H9 (cell line): ENCODE data around the gene COMT. TPM values are rescaled to one million over a fixed set of nuclear protein-coding genes. Genes with fewer than 3 reads are reported as not detected.

Experiments used
- DNase-seq: peaks from one replicate; pipeline ENCODE4 v3.0.0-alpha.2; 2017
- H2AFZ ChIP-seq: one replicate; pipeline ENCODE4 v1.6.1; 2013; ENCODE audit warnings: mild to moderate bottlenecking, low read length, control low read depth, moderate library complexity
- H2AK5ac ChIP-seq: 2 replicates; pipeline ENCODE4 v1.6.1; 2013; ENCODE audit warnings: low read length, control low read depth, mixed read lengths; ENCODE audit not compliant: insufficient read length
- H2BK120ac ChIP-seq: one replicate; pipeline ENCODE4 v1.6.1; 2013; ENCODE audit warnings: low read depth, mild to moderate bottlenecking, low read length, control low read depth, inconsistent platforms; ENCODE audit not compliant: poor library complexity, severe bottlenecking
- H2BK12ac ChIP-seq: 2 replicates; pipeline ENCODE4 v1.6.1; 2013; ENCODE audit warnings: low read length, control low read depth, mixed read lengths, low read depth; ENCODE audit not compliant: insufficient read length
- H2BK15ac ChIP-seq: 2 replicates; pipeline ENCODE4 v1.6.1; 2013; ENCODE audit warnings: low read depth, low read length, control low read depth
- H2BK20ac ChIP-seq: one replicate; pipeline ENCODE4 v1.6.1; 2013; ENCODE audit warnings: low read depth, mild to moderate bottlenecking, low read length, control low read depth, inconsistent platforms; ENCODE audit not compliant: poor library complexity, severe bottlenecking
- H2BK5ac ChIP-seq: 2 replicates; pipeline ENCODE4 v1.6.1; 2013; ENCODE audit warnings: low read length, control low read depth, mixed read lengths; ENCODE audit not compliant: insufficient read length
- H3K14ac ChIP-seq: 2 replicates; pipeline ENCODE4 v1.6.1; 2013; ENCODE audit warnings: low read length, control low read depth; ENCODE audit not compliant: insufficient read depth
- H3K18ac ChIP-seq: 2 replicates; pipeline ENCODE4 v1.6.1; 2013; ENCODE audit warnings: low read depth, mild to moderate bottlenecking, mixed read lengths, low read length, control low read depth; ENCODE audit not compliant: insufficient read length
- H3K23ac ChIP-seq: 2 replicates; pipeline ENCODE4 v1.6.1; 2013; ENCODE audit warnings: low read length, control low read depth, mixed read lengths, low read depth; ENCODE audit not compliant: insufficient read length
- H3K23me2 ChIP-seq: 2 replicates; pipeline ENCODE4 v1.6.1; 2013; ENCODE audit warnings: low read depth, mild to moderate bottlenecking, mixed read lengths, low read length, control low read depth; ENCODE audit not compliant: insufficient read length, poor library complexity, severe bottlenecking
- H3K27ac ChIP-seq: 2 replicates; pipeline ENCODE4 v1.5.1; 2013; ENCODE audit warnings: low read length, control low read depth, mixed read lengths, low read depth; ENCODE audit not compliant: insufficient read length
- H3K27me3 ChIP-seq: 2 replicates; pipeline ENCODE4 v1.6.1; 2013; ENCODE audit warnings: low read length, control low read depth, inconsistent platforms; ENCODE audit not compliant: insufficient read depth
- H3K4ac ChIP-seq: 2 replicates; pipeline ENCODE4 v1.6.1; 2013; ENCODE audit warnings: low read depth, mild to moderate bottlenecking, control low read depth, inconsistent platforms, low read length, moderate library complexity
- H3K4me1 ChIP-seq: 2 replicates; pipeline ENCODE4 v1.6.1; 2013; ENCODE audit warnings: low read length, control low read depth, inconsistent platforms; ENCODE audit not compliant: insufficient read depth
- H3K4me2 ChIP-seq: 2 replicates; pipeline ENCODE4 v1.6.1; 2013; ENCODE audit warnings: low read length, control low read depth, mixed read lengths; ENCODE audit not compliant: insufficient read length, insufficient read depth
- H3K56ac ChIP-seq: 2 replicates; pipeline ENCODE4 v1.6.1; 2013; ENCODE audit warnings: low read depth, mild to moderate bottlenecking, mixed read lengths, low read length, control low read depth; ENCODE audit not compliant: insufficient read length
- H3K79me1 ChIP-seq: 2 replicates; pipeline ENCODE4 v1.6.1; 2013; ENCODE audit warnings: low read depth, mild to moderate bottlenecking, moderate library complexity, low read length, control low read depth, inconsistent platforms; ENCODE audit not compliant: insufficient read depth, poor library complexity, severe bottlenecking
- H3K79me2 ChIP-seq: 2 replicates; pipeline ENCODE4 v1.6.1; 2013; ENCODE audit warnings: low read length, control low read depth, inconsistent platforms; ENCODE audit not compliant: insufficient read depth
- H3K9ac ChIP-seq: 2 replicates; pipeline ENCODE4 v1.6.1; 2013; ENCODE audit warnings: low read length, control low read depth, mixed read lengths; ENCODE audit not compliant: insufficient read length; ENCODE audit errors: extremely low read depth
- H3K9me3 ChIP-seq: one replicate; pipeline ENCODE4 v1.6.1; 2013; ENCODE audit warnings: low read depth, low read length, inconsistent platforms; ENCODE audit not compliant: control insufficient read depth
- H3T11ph ChIP-seq: one replicate; pipeline ENCODE4 v1.6.1; 2013; ENCODE audit warnings: mild to moderate bottlenecking, low read length, control low read depth, inconsistent platforms
- H4K20me1 ChIP-seq: one replicate; pipeline ENCODE4 v1.6.1; 2013; ENCODE audit not compliant: control insufficient read depth, insufficient read length, insufficient read depth
- H4K5ac ChIP-seq: 2 replicates; pipeline ENCODE4 v1.6.1; 2013; ENCODE audit warnings: low read depth, mild to moderate bottlenecking, mixed read lengths, low read length, control low read depth; ENCODE audit not compliant: insufficient read length
- H4K8ac ChIP-seq: replicated peaks from 2 replicates; pipeline ENCODE4 v1.6.1; 2013; ENCODE audit warnings: low read length, control low read depth, mixed read lengths, low read depth; ENCODE audit not compliant: insufficient read length
- H4K91ac ChIP-seq: 2 replicates; pipeline ENCODE4 v1.6.1; 2013; ENCODE audit warnings: low read depth, mild to moderate bottlenecking, moderate library complexity, mixed read lengths, low read length, control low read depth; ENCODE audit not compliant: insufficient read length
- H3K27ac Mint-ChIP-seq, 3 experiments: 2 replicates in 2 of 3; 3 replicates in 1 of 3; pipeline ENCODE4 v1.8.0; 2020 to 2021; ENCODE audit warnings: mixed read lengths in 3 of 3, mild to moderate bottlenecking in 1 of 3, moderate library complexity in 1 of 3
- H3K27me3 Mint-ChIP-seq: 2 replicates; pipeline ENCODE4 v1.8.0; 2021; ENCODE audit warnings: low read depth, mild to moderate bottlenecking, moderate library complexity, mixed read lengths
- H3K36me3 Mint-ChIP-seq, 3 experiments: 2 replicates in 2 of 3; 3 replicates in 1 of 3; pipeline ENCODE4 v1.8.0; 2020 to 2021; ENCODE audit warnings: low read depth in 3 of 3, mixed read lengths in 3 of 3; ENCODE audit not compliant: insufficient read depth in 1 of 3
- H3K4me1 Mint-ChIP-seq, 2 experiments: 2 replicates each; pipeline ENCODE4 v1.8.0; 2020; ENCODE audit warnings: mixed read lengths in 2 of 2
- H3K4me3 Mint-ChIP-seq, 2 experiments: 2 replicates in 1 of 2; 3 replicates in 1 of 2; pipeline ENCODE4 v1.8.0; 2020 to 2021; ENCODE audit warnings: mild to moderate bottlenecking in 2 of 2, mixed read lengths in 2 of 2, moderate library complexity in 1 of 2
- H3K9me3 Mint-ChIP-seq, 2 experiments: 2 replicates in 1 of 2; 3 replicates in 1 of 2; pipeline ENCODE4 v1.8.0; 2020; ENCODE audit warnings: mild to moderate bottlenecking in 2 of 2, mixed read lengths in 2 of 2, moderate library complexity in 1 of 2
- WGBS: extraction: QIAGEN DNeasy Blood & Tissue Kit; methylation state at CpG from one replicate; pipeline ENCODE4 v1.1.7; 2013; ENCODE audit warnings: missing lambda C conversion rate, low lambda C conversion rate, mixed read lengths; ENCODE audit not compliant: insufficient read length; ENCODE audit errors: extremely low coverage; 5-methylcytosine and 5-hydroxymethylcytosine counted together
- total RNA-seq: library from RNA; stranded (reverse); gene quantifications from 2 replicates; pipeline ENCODE4 v1.2.1, GENCODE V29; 2021
- TF ChIP-seq, protein P1 (sequence below): fragments of 200-600 bp; sonication (generic); conservative IDR thresholded peaks from 3 replicates; pipeline ENCODE4 v1.8.0; 2021; ENCODE audit warnings: antibody characterized with exemption, mild to moderate bottlenecking

COMT gene
- total RNA-seq, 1 experiment from 2014 or later: 42.2 TPM

DNA sequence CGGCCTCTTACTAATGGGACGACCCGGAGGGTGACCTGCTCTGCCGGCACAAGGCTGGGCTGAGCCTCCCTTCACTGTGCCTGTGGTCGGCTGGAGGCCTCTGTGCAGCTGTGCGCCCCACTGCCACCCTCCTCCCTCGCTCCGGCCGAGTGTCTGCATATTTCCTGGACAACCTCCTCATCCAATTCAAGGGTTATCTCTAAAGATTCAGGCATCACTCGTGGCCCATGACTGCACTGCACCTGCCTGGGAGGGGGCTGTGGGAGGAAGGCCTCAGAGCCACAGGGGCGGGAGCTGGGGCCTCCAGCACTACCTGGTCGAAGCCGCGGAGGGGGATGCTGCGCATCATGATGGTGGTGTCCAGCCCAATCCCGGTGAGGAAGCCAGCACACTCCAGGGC lies 43.8 kb upstream of the COMT start:
- H3K4me2 ChIP-seq: no peak overlapping the region

More for the DNA sequence above, 43.8 kb upstream of the COMT start:
- Histone ChIP-seq H4K8ac (no peak overlapping the region), H3K56ac (no peak overlapping the region), H3K27me3 (no peaks in the 10 kb centered on the region), H3K4ac (no peak overlapping the region), H2AFZ (no peak overlapping the region), H2BK12ac (no peak overlapping the region), H2BK120ac (no peak overlapping the region), H2BK15ac (no peak overlapping the region), H3K79me1 (no peaks in the 10 kb centered on the region), H3K9me3 (no peaks in the 10 kb centered on the region), H4K5ac (no peak overlapping the region), H3K18ac (no peak overlapping the region), H4K20me1 (no peaks in the 10 kb centered on the region), H4K91ac (no peak overlapping the region), H3K14ac (no peak overlapping the region; the same call in 1 of the 2 replicates), H2BK5ac (no peak overlapping the region), H3K9ac (no peak overlapping the region), H3K27ac (no peak overlapping the region), H2AK5ac (no peak overlapping the region), H3K79me2 (no peaks in the 10 kb centered on the region), H2BK20ac (no peak overlapping the region), H3K4me1 (no peaks in the 10 kb centered on the region), H3K23me2 (no peaks in the 10 kb centered on the region), H3T11ph (no peak overlapping the region), H3K23ac (no peak overlapping the region)
- no peaks in the 10 kb centered on the region for H3K27me3 Mint-ChIP-seq
- no peak for DNase-seq
- peaks cover 2 to 7% (median 6%) of the 10 kb centered on the region in 3 experiments; a peak in 3 of 7 replicates for H3K36me3 Mint-ChIP-seq
- no peak overlapping the region for H3K4me3 Mint-ChIP-seq
- TF ChIP-seq, protein P1, sequence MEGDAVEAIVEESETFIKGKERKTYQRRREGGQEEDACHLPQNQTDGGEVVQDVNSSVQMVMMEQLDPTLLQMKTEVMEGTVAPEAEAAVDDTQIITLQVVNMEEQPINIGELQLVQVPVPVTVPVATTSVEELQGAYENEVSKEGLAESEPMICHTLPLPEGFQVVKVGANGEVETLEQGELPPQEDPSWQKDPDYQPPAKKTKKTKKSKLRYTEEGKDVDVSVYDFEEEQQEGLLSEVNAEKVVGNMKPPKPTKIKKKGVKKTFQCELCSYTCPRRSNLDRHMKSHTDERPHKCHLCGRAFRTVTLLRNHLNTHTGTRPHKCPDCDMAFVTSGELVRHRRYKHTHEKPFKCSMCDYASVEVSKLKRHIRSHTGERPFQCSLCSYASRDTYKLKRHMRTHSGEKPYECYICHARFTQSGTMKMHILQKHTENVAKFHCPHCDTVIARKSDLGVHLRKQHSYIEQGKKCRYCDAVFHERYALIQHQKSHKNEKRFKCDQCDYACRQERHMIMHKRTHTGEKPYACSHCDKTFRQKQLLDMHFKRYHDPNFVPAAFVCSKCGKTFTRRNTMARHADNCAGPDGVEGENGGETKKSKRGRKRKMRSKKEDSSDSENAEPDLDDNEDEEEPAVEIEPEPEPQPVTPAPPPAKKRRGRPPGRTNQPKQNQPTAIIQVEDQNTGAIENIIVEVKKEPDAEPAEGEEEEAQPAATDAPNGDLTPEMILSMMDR: no peak
- WGBS: no CpG with 5 or more reads among the region's 16 CpGs
- no peak overlapping the region; a peak in 2 of 7 replicates for H3K27ac Mint-ChIP-seq
- no peaks in the 10 kb centered on the region for H3K9me3 Mint-ChIP-seq
- H3K4me1 Mint-ChIP-seq: peaks cover 7% of the 10 kb centered on the region in 2 experiments
